ENCODE results near the gene DCXR. TPM values are rescaled to one million over a fixed set of nuclear protein-coding genes. Genes with fewer than 3 reads are reported as not detected.

Gene DCXR
- total RNA-seq, 1 experiment from 2014 or later, result 111 TPM

- Mint-ChIP-seq H3K27me3 (ENCODE audit: insufficient read depth, unreplicated experiment) (no peaks in the 10 kb centered on the region), H3K9me3 (ENCODE audit: unreplicated experiment) (no peaks in the 10 kb centered on the region), H3K36me3 (ENCODE audit: insufficient read depth, unreplicated experiment) (peaks cover 87% of the 10 kb centered on the region), H3K4me1 (ENCODE audit: insufficient read depth, unreplicated experiment) (no peaks in the 10 kb centered on the region), H3K4me3 (ENCODE audit: unreplicated experiment) (no peak overlapping the region), H3K27ac (ENCODE audit: low read depth, unreplicated experiment) (no peak overlapping the region)
- intact Hi-C loops (cut with micrococcal nuclease), result no loop called here
- DNase-seq (ENCODE audit: unreplicated experiment), result no peak
- no TSS peak for BruUV-seq (replicated peaks)
- ChIA-PET CTCF (no interaction called here), POLR2A (no interaction called here)
- no peak for TF ChIP-seq CTCF (IDR thresholded peaks at IDR 0.05; ENCODE audit: unreplicated experiment)
These were observed 44.5 kb upstream of the DCXR start for GRCh38 chr17:82081966-82082365.

GRCh38 chr17:82081546-82081945 lies 44.0 kb upstream of the DCXR start:
- no peaks in the 10 kb centered on the region for H3K27me3 Mint-ChIP-seq (ENCODE audit: insufficient read depth, unreplicated experiment)
- CTCF ChIA-PET, result no interaction called here

GRCh38 chr17:82080789-82081464 lies 43.4 kb upstream of the DCXR start:
- H3K4me3 Mint-ChIP-seq (ENCODE audit: unreplicated experiment), result no peak overlapping the region
- DNase-seq (ENCODE audit: unreplicated experiment), result no peak
- H3K4me1 Mint-ChIP-seq (ENCODE audit: insufficient read depth, unreplicated experiment), result no peaks in the 10 kb centered on the region
- no peaks in the 10 kb centered on the region for H3K27me3 Mint-ChIP-seq (ENCODE audit: insufficient read depth, unreplicated experiment)
- no peak overlapping the region for H3K27ac Mint-ChIP-seq (ENCODE audit: low read depth, unreplicated experiment)
- BruUV-seq (replicated peaks), result no TSS peak
- no peak for TF ChIP-seq CTCF (IDR thresholded peaks at IDR 0.05; ENCODE audit: unreplicated experiment)
- POLR2A ChIA-PET, result interaction anchor here (1.0 to 1.8 kb wide), 2 partner anchors 8 to 53 kb away, joined by 3 to 6 read pairs; no protein-coding TSS in a partner anchor
- peaks cover 92% of the 10 kb centered on the region for H3K36me3 Mint-ChIP-seq (ENCODE audit: insufficient read depth, unreplicated experiment)
- CTCF ChIA-PET, result interaction anchor here (1.2 kb wide), 1 partner anchor 25 kb away, joined by 3 read pairs; no protein-coding TSS in a partner anchor
- H3K9me3 Mint-ChIP-seq (ENCODE audit: unreplicated experiment), result no peaks in the 10 kb centered on the region
- intact Hi-C loops (cut with micrococcal nuclease), result no loop called here

More at GRCh38 chr17:82081546-82081945, 44.0 kb upstream of the DCXR start:
- Mint-ChIP-seq H3K36me3 (ENCODE audit: insufficient read depth, unreplicated experiment) (peaks cover 87% of the 10 kb centered on the region), H3K4me3 (ENCODE audit: unreplicated experiment) (no peak overlapping the region), H3K9me3 (ENCODE audit: unreplicated experiment) (no peaks in the 10 kb centered on the region), H3K4me1 (ENCODE audit: insufficient read depth, unreplicated experiment) (no peaks in the 10 kb centered on the region), H3K27ac (ENCODE audit: low read depth, unreplicated experiment) (no peak overlapping the region)
- POLR2A ChIA-PET, result interaction anchor here (1.0 kb wide), 1 partner anchor 53 kb away, joined by 3 read pairs; no protein-coding TSS in a partner anchor
- DNase-seq (ENCODE audit: unreplicated experiment), result no peak
- TF ChIP-seq CTCF (IDR thresholded peaks at IDR 0.05; ENCODE audit: unreplicated experiment), result no peak
- BruUV-seq (replicated peaks), result no TSS peak
- intact Hi-C loops (cut with micrococcal nuclease), result no loop called here

DNA sequence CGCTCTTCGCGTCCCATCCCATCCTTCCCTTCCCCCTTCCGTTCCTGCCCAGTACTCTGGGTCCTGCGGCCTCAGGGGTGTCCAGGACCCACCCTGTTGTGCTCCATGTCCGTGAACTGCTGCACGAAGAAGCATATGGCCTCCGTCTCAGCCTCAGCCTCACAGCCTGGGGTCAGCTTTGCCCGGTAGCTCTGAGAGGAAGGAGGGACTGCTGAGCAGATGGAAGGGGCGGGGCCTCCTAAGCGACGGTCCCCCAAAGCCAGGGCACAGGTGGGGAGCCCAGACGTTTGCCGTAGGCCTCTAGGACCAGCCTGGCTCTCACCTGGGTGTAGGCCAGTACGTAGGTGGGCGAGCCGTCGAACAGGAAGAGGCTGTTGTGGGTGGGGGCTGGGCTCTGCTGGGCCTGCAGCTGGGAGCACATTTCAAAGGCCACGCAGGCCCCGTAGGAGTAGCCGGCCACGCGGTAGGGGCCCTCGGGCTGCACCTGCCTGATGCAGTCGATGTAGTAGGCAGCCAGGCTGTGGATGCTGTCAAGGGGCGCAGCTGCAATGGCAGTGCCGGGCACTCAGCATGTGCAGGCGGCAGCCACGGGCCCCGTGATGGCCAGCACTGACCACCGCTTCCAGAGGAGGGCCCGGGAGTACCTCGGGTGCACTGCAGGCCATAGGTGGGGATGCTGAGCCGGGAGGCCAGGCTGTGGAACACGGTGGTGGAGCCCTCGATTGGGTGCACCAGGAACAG lies 42.7 kb upstream of the DCXR start:
- ChIA-PET CTCF (interaction anchor here (1.2 kb wide), 1 partner anchor 26 kb away, joined by 3 read pairs; no protein-coding TSS in a partner anchor), POLR2A (interaction anchor here (1.0 to 1.8 kb wide), 2 partner anchors 9 to 54 kb away, joined by 3 to 6 read pairs; no protein-coding TSS in a partner anchor)
- no peak for TF ChIP-seq CTCF (IDR thresholded peaks at IDR 0.05; ENCODE audit: unreplicated experiment)
- Mint-ChIP-seq H3K4me1 (ENCODE audit: insufficient read depth, unreplicated experiment) (no peaks in the 10 kb centered on the region), H3K27ac (ENCODE audit: low read depth, unreplicated experiment) (no peak overlapping the region), H3K27me3 (ENCODE audit: insufficient read depth, unreplicated experiment) (no peaks in the 10 kb centered on the region), H3K36me3 (ENCODE audit: insufficient read depth, unreplicated experiment) (peaks cover 91% of the 10 kb centered on the region), H3K4me3 (ENCODE audit: unreplicated experiment) (no peak overlapping the region), H3K9me3 (ENCODE audit: unreplicated experiment) (no peaks in the 10 kb centered on the region)
- no peak for DNase-seq (ENCODE audit: unreplicated experiment)
- intact Hi-C loops (cut with micrococcal nuclease), result no loop called here
- no TSS peak for BruUV-seq (replicated peaks)
